PC-3 (cell line): ENCODE results near the gene DHX58.

Experiments
- EZH2phosphoT487 ChIP-seq: fragments of 300-600 bp; sonication (generic); IDR thresholded peaks from 2 replicates; pipeline ENCODE4 v1.6.1; 2018; ENCODE audit warnings: mild to moderate bottlenecking, antibody characterized with exemption, low read length, borderline replicate concordance
- TF ChIP-seq, protein P1 (sequence below): fragments of 300-600 bp; sonication (generic); conservative IDR thresholded peaks from 2 replicates; pipeline ENCODE4 v1.5.1; 2017; ENCODE audit warnings: antibody characterized with exemption, low read depth, mild to moderate bottlenecking, low read length

DNA sequence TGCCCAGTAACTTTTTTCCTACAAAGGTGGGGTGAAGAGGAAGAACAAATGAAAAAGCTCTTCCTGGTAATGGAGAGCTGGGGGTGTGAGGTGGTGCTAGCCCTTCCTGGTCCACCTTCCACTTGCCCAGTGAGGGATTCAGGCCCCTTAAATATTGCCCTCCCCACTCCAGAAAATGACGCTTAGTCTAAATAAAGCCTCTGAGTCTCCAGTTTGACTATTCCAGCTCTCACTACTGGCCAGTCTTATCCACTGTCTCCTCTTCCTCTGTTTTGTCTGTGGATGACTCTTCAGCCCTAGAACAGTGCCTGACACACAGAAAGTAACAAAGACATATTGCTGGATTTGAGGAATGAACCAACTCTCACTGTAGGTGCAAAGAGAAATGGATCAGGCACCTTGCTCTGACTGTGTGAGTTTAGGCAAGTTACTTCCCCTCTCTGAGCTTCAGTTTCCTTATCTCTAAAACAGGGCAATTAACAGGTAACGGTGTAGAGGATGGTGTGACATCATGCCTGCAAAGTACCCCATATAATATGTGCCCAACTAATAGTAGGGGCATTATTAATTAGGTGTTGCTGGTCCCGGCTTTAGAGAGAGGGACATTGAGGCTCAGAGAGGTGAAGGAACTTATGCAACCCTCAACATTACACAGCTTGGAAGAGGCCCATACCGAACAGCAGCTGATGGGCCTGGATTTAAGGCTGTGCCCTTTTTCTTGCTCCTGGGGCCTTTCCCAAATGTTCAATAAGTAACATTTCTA, 35.5 kb downstream of the DHX58 start:
- TF ChIP-seq, protein P1, sequence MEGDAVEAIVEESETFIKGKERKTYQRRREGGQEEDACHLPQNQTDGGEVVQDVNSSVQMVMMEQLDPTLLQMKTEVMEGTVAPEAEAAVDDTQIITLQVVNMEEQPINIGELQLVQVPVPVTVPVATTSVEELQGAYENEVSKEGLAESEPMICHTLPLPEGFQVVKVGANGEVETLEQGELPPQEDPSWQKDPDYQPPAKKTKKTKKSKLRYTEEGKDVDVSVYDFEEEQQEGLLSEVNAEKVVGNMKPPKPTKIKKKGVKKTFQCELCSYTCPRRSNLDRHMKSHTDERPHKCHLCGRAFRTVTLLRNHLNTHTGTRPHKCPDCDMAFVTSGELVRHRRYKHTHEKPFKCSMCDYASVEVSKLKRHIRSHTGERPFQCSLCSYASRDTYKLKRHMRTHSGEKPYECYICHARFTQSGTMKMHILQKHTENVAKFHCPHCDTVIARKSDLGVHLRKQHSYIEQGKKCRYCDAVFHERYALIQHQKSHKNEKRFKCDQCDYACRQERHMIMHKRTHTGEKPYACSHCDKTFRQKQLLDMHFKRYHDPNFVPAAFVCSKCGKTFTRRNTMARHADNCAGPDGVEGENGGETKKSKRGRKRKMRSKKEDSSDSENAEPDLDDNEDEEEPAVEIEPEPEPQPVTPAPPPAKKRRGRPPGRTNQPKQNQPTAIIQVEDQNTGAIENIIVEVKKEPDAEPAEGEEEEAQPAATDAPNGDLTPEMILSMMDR: no peak
- no peak for TF ChIP-seq EZH2phosphoT487
